Pons (tissue), 1 donor: Measurements from ENCODE around the gene KRTDAP.
A peak's percentile ranks its signal among the peaks of the same experiment; 100 is the strongest.

Source experiments
- DNase-seq: peaks from one replicate; pipeline ENCODE4 v3.0.0-alpha.2; 2016; ENCODE audit warnings: low spot score

The KRTDAP gene

GRCh38 chr19:35512831-35513627 is 22.8 kb upstream of the KRTDAP start:
- no peak for DNase-seq

- no peak for DNase-seq
Observed at GRCh38 chr19:35511337-35511736, 21.1 kb upstream of the KRTDAP start.

- DNase-seq, result no peak
Observed at GRCh38 chr19:35510626-35510964, 20.3 kb upstream of the KRTDAP start.

GRCh38 chr19:35509861-35510625 is 19.8 kb upstream of the KRTDAP start:
- peak; percentile 17 for DNase-seq

- DNase-seq, result no peak
Observed at GRCh38 chr19:35509018-35509652, 18.9 kb upstream of the KRTDAP start.

- no peak for DNase-seq
Observed at GRCh38 chr19:35508129-35508528, 17.9 kb upstream of the KRTDAP start.

- no peak for DNase-seq
Observed at GRCh38 chr19:35507561-35507960, 17.3 kb upstream of the KRTDAP start.

GRCh38 chr19:35506011-35506410 is 15.7 kb upstream of the KRTDAP start:
- DNase-seq, result no peak

- no peak for DNase-seq
Observed at GRCh38 chr19:35502751-35503150, 12.5 kb upstream of the KRTDAP start.

GRCh38 chr19:35501684-35502083 is 11.4 kb upstream of the KRTDAP start:
- no peak for DNase-seq

GRCh38 chr19:35500611-35501010 is 10.3 kb upstream of the KRTDAP start:
- DNase-seq, result no peak

GRCh38 chr19:35498984-35499527 is 8.8 kb upstream of the KRTDAP start:
- DNase-seq, result no peak

GRCh38 chr19:35498220-35498619 is 8.0 kb upstream of the KRTDAP start:
- no peak for DNase-seq

- no peak for DNase-seq
Observed at GRCh38 chr19:35497406-35497805, 7.1 kb upstream of the KRTDAP start.

- peak; percentile 48 for DNase-seq
Observed at GRCh38 chr19:35495107-35496064, 5.1 kb upstream of the KRTDAP start.

- DNase-seq, result no peak
Observed at GRCh38 chr19:35493971-35494370, 3.7 kb upstream of the KRTDAP start.

- no peak for DNase-seq
Observed at GRCh38 chr19:35491836-35492360, 1.6 kb upstream of the KRTDAP start.

GRCh38 chr19:35488677-35489076 is 1.6 kb downstream of the KRTDAP start:
- DNase-seq, result no peak

- no peak for DNase-seq
Observed at GRCh38 chr19:35487656-35488182, 2.5 kb downstream of the KRTDAP start.

GRCh38 chr19:35486268-35486708 is 4.0 kb downstream of the KRTDAP start:
- no peak for DNase-seq
